ENCODE data around the gene CGAS.

GRCh38 chr6:73389854-73390253 is 62.2 kb downstream of the CGAS start:
- TF ChIP-seq MAZ (IDR thresholded peaks at IDR 0.05; ENCODE audit: borderline replicate concordance, low read depth, low read length) (no peak), CTCF (conservative IDR thresholded peaks at IDR 0.05; ENCODE audit: low read depth, low read length) (no peak), RAD21 (IDR thresholded peaks at IDR 0.05; ENCODE audit: low read length) (no peak), SMC3 (IDR thresholded peaks at IDR 0.05; ENCODE audit: low read depth, low read length) (no peak), MAFK (IDR thresholded peaks at IDR 0.05; ENCODE audit: low read depth, low read length) (no peak), POLR2A (IDR thresholded peaks at IDR 0.05; ENCODE audit: low read depth, low read length) (no peak), USF2 (IDR thresholded peaks at IDR 0.05; ENCODE audit: low read depth, low read length) (no peak), CEBPB (IDR thresholded peaks at IDR 0.05; ENCODE audit: low read depth, low read length) (no peak), RFX5 (IDR thresholded peaks at IDR 0.05; ENCODE audit: low read depth, low read length) (no peak), ELK1 (IDR thresholded peaks at IDR 0.05; ENCODE audit: borderline replicate concordance, low read depth, low read length) (no peak), BHLHE40 (IDR thresholded peaks at IDR 0.05; ENCODE audit: low read depth, low read length) (no peak), RCOR1 (IDR thresholded peaks at IDR 0.05; ENCODE audit: insufficient replicate concordance, low read length) (no peak)

Data from IMR-90 (cell line).